Lower leg skin (tissue), 4 donors: Measurements from ENCODE around the gene BAD. TPM values are rescaled to one million over a fixed set of nuclear protein-coding genes. Genes with fewer than 3 reads are reported as not detected.

Experiments
- DNase-seq, 2 donors: peaks; one replicate each; pipeline ENCODE4 v3.0.0-alpha.2; 2019; ENCODE audit warnings: low spot score in 2 of 2
- H3K4me3 ChIP-seq: fragments of 200-600 bp; sonication (generic); 2 replicates; pipeline ENCODE4 v1.5.1; 2017; ENCODE audit warnings: mild to moderate bottlenecking, low read depth; ENCODE audit not compliant: poor library complexity, severe bottlenecking
- POLR2A ChIP-seq, 2 donors: fragments of 450-650 bp; IDR thresholded peaks; one replicate each; pipeline ENCODE4 v1.6.1; 2016 to 2017; ENCODE audit warnings: antibody characterized with exemption in 2 of 2, mild to moderate bottlenecking in 1 of 2, moderate library complexity in 1 of 2
- WGBS, 2 donors: methylation state at CpG; one replicate each; pipeline ENCODE4 v1.1.5; 2018; 5-methylcytosine and 5-hydroxymethylcytosine counted together
- intact Hi-C: fragments of 100-400 bp; cut with DNase I; formaldehyde crosslinking; loops from one replicate; pipeline ENCODE4 v1.15.0; 2023; ENCODE audit warnings: low total_unique reads
- total RNA-seq, 4 donors: library from RNA; depleted of rRNA; stranded (reverse); fragments of >200 nt; gene quantifications; one replicate each; pipeline ENCODE4 v1.1.0, GENCODE V29; 2016
- TF ChIP-seq, protein P1 (sequence below), 3 donors: fragments of 450-650 bp; IDR thresholded peaks; one replicate each; pipeline ENCODE4 v1.5.1; 2016; ENCODE audit warnings: antibody characterized with exemption in 3 of 3, mild to moderate bottlenecking in 3 of 3, moderate library complexity in 2 of 3

BAD gene
- total RNA-seq, 4 donors from 2014 or later, result 65.9 to 99.7 (median 89.4) TPM

DNA sequence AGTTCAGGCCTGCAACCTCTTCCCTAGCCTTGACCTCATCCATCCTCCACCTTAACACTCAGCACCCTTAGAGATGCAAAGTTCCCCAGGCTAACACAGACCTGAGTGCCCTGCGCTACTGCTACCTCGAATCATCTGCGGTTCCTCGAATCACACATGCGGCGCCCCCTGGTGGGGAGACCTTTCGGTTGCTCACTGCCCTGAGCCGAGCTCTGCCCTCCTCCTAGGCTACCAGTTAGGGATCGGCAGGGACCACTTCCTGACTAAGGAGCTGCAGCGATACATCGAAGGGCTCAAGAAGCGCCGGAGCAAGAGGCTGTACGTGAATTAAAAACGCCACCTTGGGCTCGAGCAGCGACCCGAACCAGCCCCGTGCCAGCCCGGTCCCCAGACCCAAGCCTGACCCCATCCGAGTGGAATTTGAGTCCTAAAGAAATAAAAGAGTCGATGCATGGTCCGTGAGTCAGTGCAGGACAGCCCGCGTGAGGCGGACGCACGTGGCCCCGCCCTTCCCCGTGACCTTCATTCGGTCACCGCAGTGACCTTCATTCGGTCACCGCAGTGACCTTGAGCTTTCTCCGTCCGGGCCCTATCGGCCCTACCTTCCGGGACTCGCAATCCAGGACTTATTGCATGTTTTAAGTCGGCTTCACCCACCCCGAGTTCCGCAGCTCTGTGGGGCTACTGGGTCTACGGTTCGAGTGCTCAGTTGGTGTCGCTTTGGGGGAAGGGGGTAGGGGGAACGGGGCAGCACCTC, 20.0 kb upstream of the BAD start:
- intact Hi-C loops, result loop anchor here (5.0 kb wide), 1 partner anchor 97 kb away; the partner anchor contains the start of gene FERMT3
- peak overlapping the region; percentile 25 for H3K4me3 ChIP-seq
- DNase-seq, result peak; percentile 92 to 99
- whole genome bisulfite sequencing, 2 donors, result 0 to 1% methylated on average over 39 to 46 of the region's 46 CpGs
- TF ChIP-seq, protein P1, sequence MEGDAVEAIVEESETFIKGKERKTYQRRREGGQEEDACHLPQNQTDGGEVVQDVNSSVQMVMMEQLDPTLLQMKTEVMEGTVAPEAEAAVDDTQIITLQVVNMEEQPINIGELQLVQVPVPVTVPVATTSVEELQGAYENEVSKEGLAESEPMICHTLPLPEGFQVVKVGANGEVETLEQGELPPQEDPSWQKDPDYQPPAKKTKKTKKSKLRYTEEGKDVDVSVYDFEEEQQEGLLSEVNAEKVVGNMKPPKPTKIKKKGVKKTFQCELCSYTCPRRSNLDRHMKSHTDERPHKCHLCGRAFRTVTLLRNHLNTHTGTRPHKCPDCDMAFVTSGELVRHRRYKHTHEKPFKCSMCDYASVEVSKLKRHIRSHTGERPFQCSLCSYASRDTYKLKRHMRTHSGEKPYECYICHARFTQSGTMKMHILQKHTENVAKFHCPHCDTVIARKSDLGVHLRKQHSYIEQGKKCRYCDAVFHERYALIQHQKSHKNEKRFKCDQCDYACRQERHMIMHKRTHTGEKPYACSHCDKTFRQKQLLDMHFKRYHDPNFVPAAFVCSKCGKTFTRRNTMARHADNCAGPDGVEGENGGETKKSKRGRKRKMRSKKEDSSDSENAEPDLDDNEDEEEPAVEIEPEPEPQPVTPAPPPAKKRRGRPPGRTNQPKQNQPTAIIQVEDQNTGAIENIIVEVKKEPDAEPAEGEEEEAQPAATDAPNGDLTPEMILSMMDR (IDR thresholded peaks at IDR 0.05), result peak in 1 of 3 donors; percentile 79
- no peak for TF ChIP-seq POLR2A (IDR thresholded peaks at IDR 0.05)

DNA sequence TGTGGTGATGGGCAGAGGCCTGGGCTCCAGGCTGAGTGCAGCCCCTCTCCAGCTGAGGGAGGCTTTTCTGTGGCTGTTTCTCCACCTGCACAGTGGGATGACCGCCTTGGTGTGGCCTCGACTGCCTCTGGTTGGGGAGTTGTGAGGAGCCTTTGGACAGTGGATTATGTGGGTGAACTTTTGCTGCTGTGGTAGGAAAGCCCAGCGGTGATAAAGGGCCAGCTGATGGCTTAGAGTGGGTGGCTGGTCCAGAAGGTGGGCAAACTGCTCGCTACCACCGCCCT, 19.5 kb upstream of the BAD start:
- intact Hi-C loops, result loop anchor here (5.0 kb wide), 1 partner anchor 97 kb away; the partner anchor contains the start of gene FERMT3
- H3K4me3 ChIP-seq, result no peak overlapping the region
- no peak for DNase-seq
- TF ChIP-seq, protein P1 (IDR thresholded peaks at IDR 0.05), result no peak
- TF ChIP-seq POLR2A (IDR thresholded peaks at IDR 0.05), result no peak
- WGBS, 2 donors, result 54 to 62% methylated on average over 5 of the region's 5 CpGs

DNA sequence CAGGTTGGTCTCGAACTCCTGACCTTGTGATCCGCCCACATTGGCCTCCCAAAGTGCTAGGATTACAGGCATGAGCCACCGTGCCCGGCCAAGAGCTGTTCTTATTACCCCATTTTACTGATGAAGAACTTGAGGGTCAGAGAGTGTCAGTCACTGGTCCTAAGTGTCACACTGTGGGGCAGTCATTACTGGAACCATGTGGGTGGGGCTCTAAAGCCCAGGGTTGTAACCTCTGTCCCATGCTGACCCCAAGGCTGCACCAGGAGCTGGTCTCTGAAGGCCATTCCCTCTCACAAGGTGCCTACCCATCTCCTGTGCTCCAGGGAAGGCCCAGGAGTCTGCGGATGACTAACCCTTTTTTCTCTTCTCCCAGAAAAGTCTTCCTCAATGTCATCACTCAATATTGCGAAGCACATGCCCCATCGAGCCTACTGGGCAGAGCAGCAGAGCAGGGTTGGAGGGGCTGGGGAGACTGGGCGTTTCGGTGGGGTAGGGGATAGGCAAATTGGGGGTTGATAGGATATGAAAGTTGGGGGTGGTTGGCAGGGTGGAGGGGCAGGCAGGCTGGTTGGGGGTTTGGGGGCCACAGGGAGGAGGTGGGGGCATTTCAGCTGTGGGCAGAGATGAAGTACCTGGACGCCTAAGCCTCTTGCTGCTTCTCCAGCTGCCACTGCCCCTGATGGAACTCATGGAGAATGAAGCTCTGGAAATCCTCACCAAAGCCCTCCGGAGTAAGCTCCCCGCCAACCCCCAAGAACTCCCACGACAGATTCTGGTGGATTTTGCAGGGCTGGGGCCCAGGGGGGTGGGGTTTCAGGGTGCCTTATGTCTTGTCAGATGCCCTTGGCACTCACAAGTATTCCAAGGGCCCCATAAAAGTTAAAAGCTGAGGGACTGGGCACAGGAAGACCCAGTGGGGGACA, 18.9 kb upstream of the BAD start:
- intact Hi-C loops, result loop anchor here (5.0 kb wide), 1 partner anchor 96 kb away; the partner anchor contains the start of gene FERMT3
- no peak overlapping the region for H3K4me3 ChIP-seq
- 76 to 87% methylated on average over 13 of the region's 13 CpGs for WGBS, 2 donors
- no peak for DNase-seq
- TF ChIP-seq, protein P1 (IDR thresholded peaks at IDR 0.05), result no peak
- TF ChIP-seq POLR2A (IDR thresholded peaks at IDR 0.05), result no peak

DNA sequence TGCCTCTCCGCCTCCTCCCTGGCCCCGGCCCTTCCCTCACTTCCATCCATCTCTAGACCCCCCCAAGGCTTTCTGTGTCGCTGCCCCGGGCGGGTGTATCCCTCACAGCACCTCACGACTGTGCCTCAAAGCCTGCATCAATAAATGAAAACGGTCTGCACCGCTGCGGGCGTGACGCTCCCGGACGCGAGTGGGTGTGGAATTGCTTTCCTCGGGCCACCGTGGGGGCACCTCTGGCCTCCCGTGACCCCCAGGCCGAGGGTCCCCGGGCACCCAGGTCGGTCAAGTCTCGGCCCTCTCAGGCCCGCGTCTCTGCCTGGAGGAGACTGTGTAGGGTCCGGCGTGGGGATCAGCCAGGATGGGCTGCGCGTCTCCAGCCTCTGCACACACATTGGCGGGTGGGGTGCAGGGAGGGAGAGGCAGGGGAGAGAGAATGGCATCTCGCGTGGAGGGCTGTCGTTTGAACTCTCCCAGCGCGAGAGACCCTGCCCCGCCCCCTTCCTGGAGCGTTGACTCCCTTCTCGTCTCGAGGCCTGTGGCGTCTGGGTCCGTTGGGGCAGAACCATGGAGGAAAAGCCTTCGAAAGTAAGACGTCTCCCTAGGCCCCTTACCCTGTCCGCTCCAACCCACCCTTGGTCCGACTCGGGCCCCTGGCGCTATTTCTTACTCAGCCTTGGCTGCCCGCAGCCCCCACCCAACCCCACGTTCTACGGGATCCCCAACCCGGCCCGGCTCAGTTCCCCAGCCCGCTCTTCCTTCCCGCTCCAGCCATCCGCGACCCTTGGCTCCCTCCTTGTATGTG, 15.6 kb upstream of the BAD start, which contains the start of gene CATSPERZ:
Gene CATSPERZ (plus strand): TSS at position 512 of the 802 bp plus-strand sequence. CDS start 53 bp downstream, at position 565.
- 6 to 8% methylated on average over 29 to 49 of the region's 54 CpGs for WGBS, 2 donors
- intact Hi-C loops, result loop anchor here (5.0 kb wide), 1 partner anchor 93 kb away; the partner anchor contains the start of gene FERMT3
- DNase-seq, result no peak
- TF ChIP-seq, protein P1 (IDR thresholded peaks at IDR 0.05), result no peak
- no peak for TF ChIP-seq POLR2A (IDR thresholded peaks at IDR 0.05)
- H3K4me3 ChIP-seq, result no peak within 1 kb of the TSS
